ENCODE results near the gene HAPSTR1. TPM values are rescaled to one million over a fixed set of nuclear protein-coding genes. Genes with fewer than 3 reads are reported as not detected.
A peak's percentile ranks its signal among the peaks of the same experiment; 100 is the strongest.

The HAPSTR1 gene
- total RNA-seq, 1 donor from 2014 or later: 80.1 TPM

GRCh38 chr16:9124908-9125584, 33.6 kb downstream of the HAPSTR1 start:
- Mint-ChIP-seq H3K4me1 (peaks cover 21% of the 10 kb centered on the region), H3K36me3 (ENCODE audit: low read depth) (no peaks in the 10 kb centered on the region), H3K4me3 (no peak overlapping the region), H3K9me3 (no peaks in the 10 kb centered on the region), H3K27me3 (ENCODE audit: low read depth) (no peaks in the 10 kb centered on the region), H3K27ac (ENCODE audit: unreplicated experiment) (no peak overlapping the region)
- no peak for TF ChIP-seq CTCF (conservative IDR thresholded peaks at IDR 0.05)
- DNase-seq (ENCODE audit: low read depth, low spot score): no peak

- no peak for DNase-seq (ENCODE audit: low read depth, low spot score)
- H3K4me3 Mint-ChIP-seq: no peak overlapping the region
- H3K27me3 Mint-ChIP-seq (ENCODE audit: low read depth): no peaks in the 10 kb centered on the region
Measured at GRCh38 chr16:9125658-9126505, 34.4 kb downstream of the HAPSTR1 start.

GRCh38 chr16:9126609-9127008, 35.2 kb downstream of the HAPSTR1 start:
- Mint-ChIP-seq H3K4me3 (no peak overlapping the region), H3K27me3 (ENCODE audit: low read depth) (no peaks in the 10 kb centered on the region), H3K4me1 (peaks cover 25% of the 10 kb centered on the region), H3K36me3 (ENCODE audit: low read depth) (no peaks in the 10 kb centered on the region), H3K27ac (ENCODE audit: unreplicated experiment) (peak overlapping the region; percentile 27), H3K9me3 (no peaks in the 10 kb centered on the region)
- no peak for TF ChIP-seq CTCF (conservative IDR thresholded peaks at IDR 0.05)
- DNase-seq (ENCODE audit: low read depth, low spot score): no peak

More at GRCh38 chr16:9125658-9126505, 34.4 kb downstream of the HAPSTR1 start:
- Mint-ChIP-seq H3K27ac (ENCODE audit: unreplicated experiment) (no peak overlapping the region), H3K9me3 (no peaks in the 10 kb centered on the region), H3K36me3 (ENCODE audit: low read depth) (no peaks in the 10 kb centered on the region), H3K4me1 (peaks cover 24% of the 10 kb centered on the region)
- TF ChIP-seq CTCF (conservative IDR thresholded peaks at IDR 0.05): no peak

GRCh38 chr16:9128346-9129342, 37.2 kb downstream of the HAPSTR1 start:
- Mint-ChIP-seq H3K4me3 (no peak overlapping the region), H3K4me1 (peaks cover 25% of the 10 kb centered on the region), H3K9me3 (no peaks in the 10 kb centered on the region), H3K27me3 (ENCODE audit: low read depth) (no peaks in the 10 kb centered on the region), H3K36me3 (ENCODE audit: low read depth) (no peaks in the 10 kb centered on the region), H3K27ac (ENCODE audit: unreplicated experiment) (peak overlapping the region; percentile 94)
- DNase-seq (ENCODE audit: low read depth, low spot score): no peak
- TF ChIP-seq CTCF (conservative IDR thresholded peaks at IDR 0.05): no peak

- no peak overlapping the region for H3K27ac Mint-ChIP-seq (ENCODE audit: unreplicated experiment)
- no peak for TF ChIP-seq CTCF (conservative IDR thresholded peaks at IDR 0.05)
- H3K9me3 Mint-ChIP-seq: no peaks in the 10 kb centered on the region
- peaks cover 20% of the 10 kb centered on the region for H3K4me1 Mint-ChIP-seq
- DNase-seq (ENCODE audit: low read depth, low spot score): no peak
- no peak overlapping the region for H3K4me3 Mint-ChIP-seq
- H3K36me3 Mint-ChIP-seq (ENCODE audit: low read depth): no peaks in the 10 kb centered on the region
- H3K27me3 Mint-ChIP-seq (ENCODE audit: low read depth): peaks cover 2% of the 10 kb centered on the region
Measured at GRCh38 chr16:9134306-9134705, 42.9 kb downstream of the HAPSTR1 start.

Measured in neural crest cell (in vitro differentiated cells).